HepG2 (cell line): ENCODE measurements around the gene C11orf91. TPM values are rescaled to one million over a fixed set of nuclear protein-coding genes. Genes with fewer than 3 reads are reported as not detected.
A peak's percentile ranks its signal among the peaks of the same experiment; 100 is the strongest.

Experiments used
- GMEB1 ChIP-seq: sonication (generic); formaldehyde crosslinking; IDR thresholded peaks from 2 replicates; pipeline ENCODE4 v1.5.1; 2020; ENCODE audit warnings: missing genetic modification reagents, mild to moderate bottlenecking, borderline replicate concordance
- HDAC6 ChIP-seq: fragments of 200-600 bp; sonication (generic); IDR thresholded peaks from 2 replicates; pipeline ENCODE4 v1.7.0; 2017; ENCODE audit warnings: mild to moderate bottlenecking, antibody characterized with exemption, low read length, low read depth
- IRX3 ChIP-seq: sonication (generic); formaldehyde crosslinking; IDR thresholded peaks from 2 replicates; pipeline ENCODE4 v1.8.1; 2023; ENCODE audit warnings: mild to moderate bottlenecking, low read depth, missing genetic modification reagents, borderline replicate concordance
- NFAT5 ChIP-seq: sonication (generic); formaldehyde crosslinking; IDR thresholded peaks from 2 replicates; pipeline ENCODE4 v1.4.0; 2020; ENCODE audit warnings: missing genetic modification reagents
- NFYC ChIP-seq: IDR thresholded peaks from 2 replicates; pipeline ENCODE4 v1.6.1; 2016; ENCODE audit warnings: missing genetic modification reagents, missing compliant biosample characterization
- PAWR ChIP-seq: sonication (generic); formaldehyde crosslinking; IDR thresholded peaks from 2 replicates; pipeline ENCODE4 v1.4.0; 2020; ENCODE audit warnings: missing genetic modification reagents, mild to moderate bottlenecking, borderline replicate concordance
- RAD51 ChIP-seq: fragments of 450-650 bp; IDR thresholded peaks from 2 replicates; pipeline ENCODE4 v1.6.1; 2016; ENCODE audit warnings: borderline replicate concordance
- REPIN1 ChIP-seq: sonication (generic); formaldehyde crosslinking; IDR thresholded peaks from 2 replicates; pipeline ENCODE4 v1.8.0; 2022; ENCODE audit warnings: missing genetic modification reagents, low read depth, mild to moderate bottlenecking, borderline replicate concordance
- SNAPC4 ChIP-seq: sonication (generic); formaldehyde crosslinking; IDR thresholded peaks from 2 replicates; pipeline ENCODE4 v1.4.0; 2020; ENCODE audit warnings: mild to moderate bottlenecking, missing genetic modification reagents
- THAP7 ChIP-seq: sonication (generic); formaldehyde crosslinking; IDR thresholded peaks from 2 replicates; pipeline ENCODE4 v1.8.1; 2023; ENCODE audit warnings: mild to moderate bottlenecking, missing genetic modification reagents
- ZBTB7B ChIP-seq: sonication (generic); formaldehyde crosslinking; IDR thresholded peaks from 2 replicates; pipeline ENCODE4 v1.4.0; 2020; ENCODE audit warnings: missing genetic modification reagents
- ZNF337 ChIP-seq: sonication (generic); formaldehyde crosslinking; IDR thresholded peaks from 2 replicates; pipeline ENCODE4 v1.5.1; 2020; ENCODE audit warnings: missing genetic modification reagents, low read depth, mild to moderate bottlenecking, borderline replicate concordance
- ZNF672 ChIP-seq: sonication (generic); formaldehyde crosslinking; IDR thresholded peaks from 2 replicates; pipeline ENCODE4 v1.8.1; 2022; ENCODE audit warnings: missing genetic modification reagents
- ZNF678 ChIP-seq: sonication (generic); formaldehyde crosslinking; IDR thresholded peaks from 2 replicates; pipeline ENCODE4 v1.4.0; 2020; ENCODE audit warnings: mild to moderate bottlenecking, missing genetic modification reagents
- polyA plus RNA-seq, 8 experiments: library from polyadenylated mRNA; depleted of rRNA in 3 of 8; stranded (reverse) in 7 of 8; unstranded in 1 of 8; fragments of >200 nt; fragmentation: Illumina TruSeq in 4 of 8; extraction: Trizol in 4 of 8; gene quantifications; 2 replicates each; pipeline versions ENCODE4 v1.2.1 to v1.2.3, GENCODE V29; 2011 to 2016; ENCODE audit warnings: low read depth in 4 of 8, missing spikeins in 1 of 8, mixed read lengths in 1 of 8; ENCODE audit not compliant: insufficient read depth in 1 of 8
- total RNA-seq, 5 experiments: library from RNA; depleted of rRNA; stranded (reverse); fragments of >200 nt; fragmentation: Illumina TruSeq; extraction: Trizol; gene quantifications; 2 replicates each; pipeline ENCODE4 v1.2.3, GENCODE V29; 2016; ENCODE audit warnings: low read depth in 1 of 5
- TF ChIP-seq, protein P1 (sequence below): sonication (generic); formaldehyde crosslinking; IDR thresholded peaks from 2 replicates; pipeline ENCODE4 v1.4.0; 2020; ENCODE audit warnings: missing genetic modification reagents; ENCODE audit errors: not compliant biosample characterization

C11orf91 gene
- total and polyA plus RNA-seq, 2 of the 13 experiments (the other 11 are each of a cell fraction or from before 2014, with no cell fraction given): 0.35 TPM; not detected in 1

DNA sequence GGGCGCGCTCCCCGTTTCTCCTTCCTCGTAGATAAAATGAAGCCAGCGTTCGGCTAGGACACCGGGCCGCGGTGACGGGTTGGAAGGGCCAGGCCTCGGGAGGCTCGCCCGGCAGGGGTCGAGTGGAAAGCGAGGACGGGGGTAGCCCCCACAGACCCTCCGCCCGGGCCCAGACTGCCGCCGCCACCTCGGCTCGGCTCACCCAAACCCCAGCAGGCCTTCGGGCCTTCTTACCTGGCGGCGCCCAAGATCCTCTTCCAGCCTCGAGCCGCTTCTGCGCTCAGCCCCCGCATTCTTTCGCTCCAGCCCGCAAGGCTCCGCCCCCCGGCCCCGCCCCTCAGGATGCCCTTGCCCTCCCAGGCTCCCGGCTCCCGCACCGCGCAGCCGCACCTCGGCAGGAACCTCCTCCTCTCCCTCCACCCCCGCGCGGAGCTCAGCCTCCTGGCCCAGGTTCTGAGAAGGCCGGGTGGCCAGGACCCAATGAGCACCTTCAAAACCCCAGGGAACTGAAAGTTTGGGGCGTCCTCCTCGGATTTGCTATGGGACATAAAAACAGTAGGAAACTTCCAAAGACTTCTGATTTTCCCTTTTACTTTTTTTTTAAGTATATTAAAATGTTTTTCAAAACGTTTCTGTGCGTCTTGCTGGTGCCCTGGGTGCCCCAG is 35.7 kb upstream of the C11orf91 start, which contains the start of gene CD59 (continued):
- TF ChIP-seq SNAPC4 (CRISPR knock-in tag) (peak; percentile 76; the same call in 1 of the 2 replicates), PAWR (CRISPR knock-in tag) (no peak), NFYC (no peak), IRX3 (CRISPR knock-in tag) (0 out of 2 replicates have a peak, but pooled peaks have one; percentile 45), THAP7 (CRISPR knock-in tag) (no peak), RAD51 (no peak), ZNF678 (CRISPR knock-in tag) (no peak), NFAT5 (no peak), ZBTB7B (CRISPR knock-in tag) (peak; percentile 70), ZNF672 (CRISPR knock-in tag) (no peak), GMEB1 (CRISPR knock-in tag) (no peak; the same call in 1 of the 2 replicates), HDAC6 (no peak), REPIN1 (CRISPR knock-in tag) (0 out of 2 replicates have a peak, but pooled peaks have one; percentile 36), ZNF337 (CRISPR knock-in tag) (no peak)
- TF ChIP-seq, protein P1, sequence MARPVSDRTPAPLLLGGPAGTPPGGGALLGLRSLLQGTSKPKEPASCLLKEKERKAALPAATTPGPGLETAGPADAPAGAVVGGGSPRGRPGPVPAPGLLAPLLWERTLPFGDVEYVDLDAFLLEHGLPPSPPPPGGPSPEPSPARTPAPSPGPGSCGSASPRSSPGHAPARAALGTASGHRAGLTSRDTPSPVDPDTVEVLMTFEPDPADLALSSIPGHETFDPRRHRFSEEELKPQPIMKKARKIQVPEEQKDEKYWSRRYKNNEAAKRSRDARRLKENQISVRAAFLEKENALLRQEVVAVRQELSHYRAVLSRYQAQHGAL (CRISPR knock-in tag): no peak
